Endodermal cell (in vitro differentiated cells): ENCODE data around the gene OGT. TPM values are rescaled to one million over a fixed set of nuclear protein-coding genes. Genes with fewer than 3 reads are reported as not detected.

Experiments used
- DNase-seq: peaks from one replicate; pipeline ENCODE4 v3.0.0-alpha.2; 2017
- H3K27ac ChIP-seq: 2 replicates; pipeline ENCODE4 v1.5.1; 2013; ENCODE audit warnings: mild to moderate bottlenecking, low read depth, low read length, moderate library complexity
- H3K27me3 ChIP-seq: 2 replicates; pipeline ENCODE4 v1.6.1; 2013; ENCODE audit warnings: mild to moderate bottlenecking, low read length, moderate library complexity; ENCODE audit not compliant: insufficient read depth, control insufficient read depth, poor library complexity, severe bottlenecking
- H3K36me3 ChIP-seq: 2 replicates; pipeline ENCODE4 v1.7.0; 2013; ENCODE audit warnings: mild to moderate bottlenecking, low read length, moderate library complexity; ENCODE audit not compliant: control insufficient read depth, insufficient read depth
- H3K4me1 ChIP-seq: one replicate; pipeline ENCODE4 v1.7.0; 2013; ENCODE audit warnings: low read length; ENCODE audit not compliant: control insufficient read depth, insufficient read depth
- H3K4me3 ChIP-seq: 2 replicates; pipeline ENCODE4 v1.5.1; 2013; ENCODE audit warnings: mild to moderate bottlenecking, low read length, moderate library complexity
- H3K9ac ChIP-seq: 2 replicates; pipeline ENCODE4 v1.6.1; 2013; ENCODE audit warnings: mild to moderate bottlenecking, low read length, moderate library complexity; ENCODE audit not compliant: poor library complexity, severe bottlenecking; ENCODE audit errors: extremely low read depth
- H3K9me3 ChIP-seq: 2 replicates; pipeline ENCODE4 v1.6.1; 2013; ENCODE audit warnings: mild to moderate bottlenecking, low read length, moderate library complexity; ENCODE audit not compliant: control insufficient read depth
- H3K27ac Mint-ChIP-seq: 2 replicates; pipeline ENCODE4 v1.8.0; 2020; ENCODE audit warnings: mixed read lengths
- H3K27me3 Mint-ChIP-seq: 2 replicates; pipeline ENCODE4 v1.8.0; 2021; ENCODE audit warnings: mild to moderate bottlenecking, mixed read lengths; ENCODE audit not compliant: insufficient read depth
- H3K36me3 Mint-ChIP-seq: 2 replicates; pipeline ENCODE4 v1.8.0; 2020; ENCODE audit warnings: low read depth, mixed read lengths
- H3K4me1 Mint-ChIP-seq: 2 replicates; pipeline ENCODE4 v1.8.0; 2020; ENCODE audit warnings: mixed read lengths
- H3K4me3 Mint-ChIP-seq: 2 replicates; pipeline ENCODE4 v1.8.0; 2020; ENCODE audit warnings: mild to moderate bottlenecking, moderate library complexity, mixed read lengths
- H3K9me3 Mint-ChIP-seq: 2 replicates; pipeline ENCODE4 v1.8.0; 2020; ENCODE audit warnings: mild to moderate bottlenecking, mixed read lengths
- WGBS, 2 experiments: methylation state at CpG; one replicate each; pipeline versions ENCODE4 v1.1.5 to v1.1.7; 2013; ENCODE audit warnings: missing lambda C conversion rate in 2 of 2, mixed read lengths in 1 of 2; ENCODE audit not compliant: insufficient coverage in 1 of 2, insufficient read length in 1 of 2; 5-methylcytosine and 5-hydroxymethylcytosine counted together
- total RNA-seq, 2 donors: library from RNA; stranded (reverse); fragmentation: NEBNext Ultra II Directional in 1 of 2; extraction: Animal tissue kit (Norgen Biotek cat#: 25700) in 1 of 2; gene quantifications; 2 replicates in 1 of 2; 3 replicates in 1 of 2; pipeline ENCODE4 v1.2.1, GENCODE V29; 2021
- TF ChIP-seq, protein P1 (sequence below): fragments of 200-600 bp; sonication (generic); conservative IDR thresholded peaks from 2 replicates; pipeline ENCODE4 v1.5.0; 2021; ENCODE audit warnings: antibody characterized with exemption, mild to moderate bottlenecking

The OGT gene
- total RNA-seq, 2 donors from 2014 or later: 114 to 153 TPM

DNA sequence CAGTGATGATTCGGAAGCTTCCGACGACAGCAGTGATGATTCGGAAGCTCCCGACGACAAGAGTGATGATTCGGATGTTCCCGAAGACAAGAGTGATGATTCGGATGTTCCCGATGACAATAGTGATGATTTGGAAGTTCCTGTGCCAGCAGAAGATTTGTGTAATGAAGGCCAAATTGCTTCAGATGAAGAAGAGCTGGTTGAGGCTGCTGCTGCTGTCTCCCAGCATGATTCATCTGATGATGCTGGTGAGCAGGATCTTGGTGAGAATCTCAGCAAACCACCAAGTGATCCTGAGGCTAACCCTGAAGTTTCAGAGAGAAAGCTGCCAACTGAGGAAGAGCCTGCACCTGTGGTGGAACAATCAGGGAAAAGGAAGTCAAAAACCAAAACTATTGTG, 71.2 kb downstream of the OGT start:
- no peak overlapping the region for H3K4me3 Mint-ChIP-seq
- TF ChIP-seq, protein P1, sequence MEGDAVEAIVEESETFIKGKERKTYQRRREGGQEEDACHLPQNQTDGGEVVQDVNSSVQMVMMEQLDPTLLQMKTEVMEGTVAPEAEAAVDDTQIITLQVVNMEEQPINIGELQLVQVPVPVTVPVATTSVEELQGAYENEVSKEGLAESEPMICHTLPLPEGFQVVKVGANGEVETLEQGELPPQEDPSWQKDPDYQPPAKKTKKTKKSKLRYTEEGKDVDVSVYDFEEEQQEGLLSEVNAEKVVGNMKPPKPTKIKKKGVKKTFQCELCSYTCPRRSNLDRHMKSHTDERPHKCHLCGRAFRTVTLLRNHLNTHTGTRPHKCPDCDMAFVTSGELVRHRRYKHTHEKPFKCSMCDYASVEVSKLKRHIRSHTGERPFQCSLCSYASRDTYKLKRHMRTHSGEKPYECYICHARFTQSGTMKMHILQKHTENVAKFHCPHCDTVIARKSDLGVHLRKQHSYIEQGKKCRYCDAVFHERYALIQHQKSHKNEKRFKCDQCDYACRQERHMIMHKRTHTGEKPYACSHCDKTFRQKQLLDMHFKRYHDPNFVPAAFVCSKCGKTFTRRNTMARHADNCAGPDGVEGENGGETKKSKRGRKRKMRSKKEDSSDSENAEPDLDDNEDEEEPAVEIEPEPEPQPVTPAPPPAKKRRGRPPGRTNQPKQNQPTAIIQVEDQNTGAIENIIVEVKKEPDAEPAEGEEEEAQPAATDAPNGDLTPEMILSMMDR: no peak
- WGBS, 2 experiments: 96 to 97% methylated on average over 10 of the region's 10 CpGs
- H3K9me3 Mint-ChIP-seq: peaks cover 80% of the 10 kb centered on the region
- no peaks in the 10 kb centered on the region for H3K4me1 Mint-ChIP-seq
- Histone ChIP-seq H3K36me3 (peaks cover 23% of the 10 kb centered on the region), H3K4me1 (no peaks in the 10 kb centered on the region), H3K9ac (no peak overlapping the region), H3K27me3 (no peaks in the 10 kb centered on the region), H3K4me3 (no peak overlapping the region), H3K9me3 (no peaks in the 10 kb centered on the region), H3K27ac (no peak overlapping the region)
- no peaks in the 10 kb centered on the region for H3K27me3 Mint-ChIP-seq
- peaks cover 68% of the 10 kb centered on the region for H3K36me3 Mint-ChIP-seq
- no peak for DNase-seq
- no peak overlapping the region for H3K27ac Mint-ChIP-seq

DNA sequence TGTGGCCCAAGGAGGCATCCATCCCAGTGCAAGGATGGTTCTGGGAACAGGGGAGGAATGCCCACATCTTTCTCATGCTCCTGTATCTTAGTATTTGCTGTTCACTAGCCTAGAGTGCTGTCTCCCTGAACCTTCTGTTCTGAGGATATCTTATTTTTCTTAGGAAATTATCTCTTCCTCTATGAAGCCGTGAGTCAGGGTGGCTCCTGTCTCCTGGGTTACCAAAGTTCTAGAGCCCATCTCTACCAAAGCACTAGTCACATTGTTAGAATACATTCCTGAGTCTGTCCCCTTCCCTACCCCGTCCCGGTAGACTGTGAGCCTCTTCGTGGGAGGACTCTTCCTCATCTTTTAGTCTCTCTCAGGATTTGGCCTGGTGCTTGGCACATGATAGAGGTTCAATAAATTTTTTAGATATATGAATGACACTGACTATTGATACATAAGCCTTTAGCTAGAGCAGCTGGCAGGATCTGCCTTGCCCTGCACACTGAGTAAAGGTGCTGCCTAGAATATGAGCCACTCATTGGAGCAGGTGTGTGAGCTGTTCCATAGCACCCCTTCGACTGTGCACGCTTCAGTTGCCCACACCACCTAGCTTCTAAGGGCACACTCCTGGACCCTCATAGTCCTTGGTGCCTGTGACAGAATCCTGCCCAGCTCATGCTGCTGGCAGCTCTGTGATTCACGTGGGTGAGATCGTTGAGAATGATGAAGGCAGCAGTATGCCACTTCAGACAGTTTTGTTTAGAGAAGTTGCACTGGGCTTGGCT, 72.1 kb downstream of the OGT start:
- Mint-ChIP-seq H3K27ac (no peak overlapping the region), H3K9me3 (peaks cover 83% of the 10 kb centered on the region), H3K36me3 (peaks cover 73% of the 10 kb centered on the region), H3K27me3 (no peaks in the 10 kb centered on the region), H3K4me3 (no peak overlapping the region), H3K4me1 (no peaks in the 10 kb centered on the region)
- no peaks in the 10 kb centered on the region for H3K27me3 ChIP-seq
- no peak overlapping the region for H3K27ac ChIP-seq
- H3K9me3 ChIP-seq: no peaks in the 10 kb centered on the region
- 87 to 100% methylated on average over 1 to 8 of the region's 8 CpGs for WGBS, 2 experiments
- H3K9ac ChIP-seq: no peak overlapping the region
- H3K4me3 ChIP-seq: no peak overlapping the region
- no peak for DNase-seq
- H3K4me1 ChIP-seq: no peaks in the 10 kb centered on the region
- TF ChIP-seq, protein P1: no peak
- H3K36me3 ChIP-seq: peaks cover 28% of the 10 kb centered on the region

DNA sequence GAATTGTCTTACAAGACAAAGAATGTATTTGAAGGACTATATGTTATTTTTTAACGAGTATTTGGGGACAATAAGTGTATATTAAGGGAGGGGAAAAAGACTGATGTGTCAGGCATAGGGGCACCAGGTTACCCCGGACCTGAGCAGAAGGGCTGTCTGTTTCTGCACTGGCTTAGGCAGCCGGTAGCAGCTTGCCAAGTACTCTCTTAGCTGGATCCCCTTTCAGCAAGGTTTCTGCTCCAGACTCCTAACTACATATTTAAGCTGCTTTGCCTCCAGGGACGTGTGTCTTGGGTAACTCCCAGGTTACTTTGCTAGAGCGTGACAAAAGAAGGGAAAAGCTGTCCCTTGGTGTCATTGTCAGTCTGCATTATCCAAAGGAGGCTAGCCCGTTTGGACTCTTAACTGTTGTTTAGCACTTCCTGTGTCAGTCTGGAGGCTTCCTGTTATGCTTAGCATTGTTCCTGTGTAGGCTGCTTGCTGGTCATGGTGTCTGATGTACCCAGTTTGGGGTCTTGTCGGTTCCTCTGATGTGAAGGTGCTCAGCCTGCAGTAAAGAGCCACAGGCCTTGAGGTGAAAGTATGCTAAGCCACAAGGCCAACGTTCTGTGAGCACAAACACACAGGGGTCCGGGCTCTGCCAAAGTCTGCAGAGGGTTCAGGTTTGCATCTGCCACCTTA, 73.8 kb downstream of the OGT start:
- Histone ChIP-seq H3K9ac (no peak overlapping the region), H3K36me3 (peaks cover 38% of the 10 kb centered on the region), H3K4me1 (no peaks in the 10 kb centered on the region), H3K4me3 (no peak overlapping the region), H3K27ac (no peak overlapping the region), H3K9me3 (no peaks in the 10 kb centered on the region), H3K27me3 (no peaks in the 10 kb centered on the region)
- TF ChIP-seq, protein P1: no peak
- H3K36me3 Mint-ChIP-seq: peaks cover 72% of the 10 kb centered on the region
- no peaks in the 10 kb centered on the region for H3K27me3 Mint-ChIP-seq
- H3K27ac Mint-ChIP-seq: no peak overlapping the region
- no peaks in the 10 kb centered on the region for H3K4me1 Mint-ChIP-seq
- H3K9me3 Mint-ChIP-seq: peaks cover 86% of the 10 kb centered on the region
- no peak overlapping the region for H3K4me3 Mint-ChIP-seq
- no peak for DNase-seq
- WGBS, 2 experiments: 89 to 91% methylated on average over 4 to 9 of the region's 9 CpGs
